Natural killer cell (primary cell): Measurements from ENCODE around the gene NFIC. TPM values are rescaled to one million over a fixed set of nuclear protein-coding genes. Genes with fewer than 3 reads are reported as not detected.
A peak's percentile ranks its signal among the peaks of the same experiment; 100 is the strongest.

ENCODE experiments used
- ATAC-seq, 3 donors: fragments of 150-1000 bp in 2 of 3; fragments of 200-7000 bp in 1 of 3; cut with Tn5 transposase; 1 replicate in 1 of 3; 2 replicates in 2 of 3; pipeline ENCODE4 v1.10.0; 2021; ENCODE audit warnings: mild to moderate bottlenecking in 2 of 3, moderate library complexity in 2 of 3
- DNase-seq, 2 donors: peaks; one replicate each; pipeline versions ENCODE4 v3.0.0 to v3.0.0-alpha.2; 2013 to 2021; ENCODE audit warnings: mixed read lengths in 1 of 2
- H3K27ac ChIP-seq: one replicate; pipeline ENCODE4 v1.5.1; 2013; ENCODE audit warnings: mild to moderate bottlenecking, low read length
- H3K27me3 ChIP-seq: one replicate; pipeline ENCODE4 v1.6.1; 2013; ENCODE audit warnings: low read length; ENCODE audit not compliant: control insufficient read depth, insufficient read depth
- H3K36me3 ChIP-seq: one replicate; pipeline ENCODE4 v1.6.1; 2013; ENCODE audit warnings: low read length; ENCODE audit not compliant: control insufficient read depth, insufficient read depth
- H3K4me1 ChIP-seq: one replicate; pipeline ENCODE4 v1.6.1; 2013; ENCODE audit warnings: low read length; ENCODE audit not compliant: control insufficient read depth, insufficient read depth
- H3K4me3 ChIP-seq: one replicate; pipeline ENCODE4 v1.5.1; 2013; ENCODE audit warnings: low read length
- H3K9me3 ChIP-seq: one replicate; pipeline ENCODE4 v1.6.1; 2013; ENCODE audit warnings: low read length; ENCODE audit not compliant: control insufficient read depth, insufficient read depth
- H3K27ac Mint-ChIP-seq, 2 donors: one replicate each; pipeline ENCODE4 v1.8.0; 2022; ENCODE audit warnings: mild to moderate bottlenecking in 2 of 2, mixed read lengths in 2 of 2, moderate library complexity in 1 of 2
- H3K27me3 Mint-ChIP-seq, 2 donors: one replicate each; pipeline ENCODE4 v1.8.0; 2022; ENCODE audit warnings: low read depth in 2 of 2, mixed read lengths in 2 of 2
- H3K36me3 Mint-ChIP-seq: one replicate; pipeline ENCODE4 v1.8.0; 2022; ENCODE audit warnings: mixed read lengths
- H3K4me1 Mint-ChIP-seq, 2 donors: one replicate each; pipeline ENCODE4 v1.8.0; 2022; ENCODE audit warnings: mixed read lengths in 2 of 2
- H3K4me3 Mint-ChIP-seq: one replicate; pipeline ENCODE4 v1.8.0; 2022; ENCODE audit warnings: mild to moderate bottlenecking, moderate library complexity, mixed read lengths
- H3K9me3 Mint-ChIP-seq, 2 donors: one replicate each; pipeline ENCODE4 v1.8.0; 2022; ENCODE audit warnings: mixed read lengths in 2 of 2
- WGBS: methylation state at CpG from one replicate; pipeline ENCODE4 v1.1.7; 2013; ENCODE audit warnings: missing lambda C conversion rate; ENCODE audit not compliant: insufficient coverage; 5-methylcytosine and 5-hydroxymethylcytosine counted together
- intact Hi-C: fragments of 100-400 bp; cut with micrococcal nuclease; formaldehyde crosslinking; loops from one replicate; pipeline ENCODE4 v1.14.2; 2022
- total RNA-seq, 4 donors: library from RNA; stranded (reverse); fragments of 120-200 nt in 1 of 4; gene quantifications; one replicate each; pipeline versions ENCODE4 v1.2.3 to v1.2.4, GENCODE V29; 2013 to 2022
- TF ChIP-seq, protein P1 (sequence below): fragments of 200-600 bp; IDR thresholded peaks from one replicate; pipeline ENCODE4 v1.8.0; 2022; ENCODE audit warnings: antibody characterized with exemption

Gene NFIC
- 10 to 100 TPM; 18.5 to 22.2 (median 20.6) TPM for total RNA-seq
- total RNA-seq (2013): 6.6 TPM

DNA sequence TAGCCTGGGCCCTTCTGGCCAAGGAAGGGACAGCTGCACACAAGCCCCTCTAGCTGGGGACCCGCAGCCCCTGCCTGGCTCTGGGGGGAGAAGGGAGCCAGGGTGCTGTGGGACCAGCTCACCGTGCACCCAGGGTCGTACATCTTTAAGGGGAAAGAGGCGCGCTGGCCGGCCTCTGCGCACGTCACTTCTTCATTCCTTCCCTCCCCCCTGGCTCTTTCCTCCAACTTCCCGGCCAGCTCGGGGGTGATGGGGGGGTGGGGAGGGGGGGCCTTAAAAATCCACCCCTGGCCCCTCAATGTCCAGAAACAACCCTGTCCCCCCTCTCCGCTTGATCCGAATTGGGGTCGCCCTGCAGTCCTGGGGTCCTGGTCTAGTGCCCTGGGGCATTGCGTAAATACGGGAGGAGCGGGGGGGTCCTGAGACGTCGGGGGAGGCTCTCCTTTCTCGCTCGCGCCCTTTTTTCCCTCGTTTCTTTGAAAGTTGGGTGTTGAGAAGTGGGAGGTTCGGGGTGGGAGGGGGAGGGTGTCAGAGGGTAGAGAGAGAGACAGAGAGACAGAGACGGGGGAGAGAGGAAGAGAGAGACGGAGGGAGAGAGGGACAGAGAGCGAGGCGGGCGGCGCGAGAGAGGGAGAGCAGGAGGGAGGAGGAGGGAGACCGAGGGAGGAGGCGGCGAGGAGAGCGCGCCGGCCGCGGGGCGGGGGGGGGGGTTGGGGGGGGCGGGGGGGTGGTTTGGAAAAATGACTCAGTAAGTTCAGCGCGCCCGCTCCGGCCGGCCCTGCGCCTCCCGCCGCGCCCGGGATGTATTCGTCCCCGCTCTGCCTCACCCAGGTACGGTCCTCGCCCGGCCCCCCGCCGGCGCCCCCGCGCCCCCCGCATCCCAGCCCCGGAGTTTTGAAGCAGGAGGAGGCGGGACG lies at the start of gene NFIC:
Gene NFIC, plus strand, starts transcription at position 748 of the 917 bp plus-strand sequence. Its CDS starts 54 bp downstream, at position 802.
- peaks cover 7% of the 10 kb centered on the region for H3K27me3 ChIP-seq
- no peaks in the 10 kb centered on the region for H3K36me3 ChIP-seq
- peak within 1 kb of the TSS; percentile 75 for H3K4me3 Mint-ChIP-seq
- 1% methylated on average over 42 of the region's 64 CpGs for WGBS
- H3K36me3 Mint-ChIP-seq: no peaks in the 10 kb centered on the region
- TF ChIP-seq, protein P1, sequence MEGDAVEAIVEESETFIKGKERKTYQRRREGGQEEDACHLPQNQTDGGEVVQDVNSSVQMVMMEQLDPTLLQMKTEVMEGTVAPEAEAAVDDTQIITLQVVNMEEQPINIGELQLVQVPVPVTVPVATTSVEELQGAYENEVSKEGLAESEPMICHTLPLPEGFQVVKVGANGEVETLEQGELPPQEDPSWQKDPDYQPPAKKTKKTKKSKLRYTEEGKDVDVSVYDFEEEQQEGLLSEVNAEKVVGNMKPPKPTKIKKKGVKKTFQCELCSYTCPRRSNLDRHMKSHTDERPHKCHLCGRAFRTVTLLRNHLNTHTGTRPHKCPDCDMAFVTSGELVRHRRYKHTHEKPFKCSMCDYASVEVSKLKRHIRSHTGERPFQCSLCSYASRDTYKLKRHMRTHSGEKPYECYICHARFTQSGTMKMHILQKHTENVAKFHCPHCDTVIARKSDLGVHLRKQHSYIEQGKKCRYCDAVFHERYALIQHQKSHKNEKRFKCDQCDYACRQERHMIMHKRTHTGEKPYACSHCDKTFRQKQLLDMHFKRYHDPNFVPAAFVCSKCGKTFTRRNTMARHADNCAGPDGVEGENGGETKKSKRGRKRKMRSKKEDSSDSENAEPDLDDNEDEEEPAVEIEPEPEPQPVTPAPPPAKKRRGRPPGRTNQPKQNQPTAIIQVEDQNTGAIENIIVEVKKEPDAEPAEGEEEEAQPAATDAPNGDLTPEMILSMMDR: no peak
- peak within 1 kb of the TSS in 1 of 2 donors; percentile 52 for H3K27ac Mint-ChIP-seq
- peaks cover 52% of the 10 kb centered on the region for H3K4me1 ChIP-seq
- H3K4me3 ChIP-seq: peak within 1 kb of the TSS; percentile 30
- peaks cover 13 to 56% of the 10 kb centered on the region in 2 donors for H3K4me1 Mint-ChIP-seq
- ATAC-seq (peak; percentile 44 to 62 (median 56)), DNase-seq (peak; percentile 27 to 59)
- peaks cover 0 to 24% of the 10 kb centered on the region in 2 donors for H3K27me3 Mint-ChIP-seq
- intact Hi-C loops: no loop called here
- H3K9me3 ChIP-seq: no peaks in the 10 kb centered on the region
- no peaks in the 10 kb centered on the region for H3K9me3 Mint-ChIP-seq
- no peak within 1 kb of the TSS for H3K27ac ChIP-seq

- no peaks in the 10 kb centered on the region for H3K36me3 Mint-ChIP-seq
- DNase-seq: no peak
- H3K4me3 Mint-ChIP-seq: no peak overlapping the region
- no peaks in the 10 kb centered on the region for H3K4me1 Mint-ChIP-seq
- peaks cover 11 to 19% of the 10 kb centered on the region in 2 donors for H3K27me3 Mint-ChIP-seq
- H3K9me3 Mint-ChIP-seq: no peaks in the 10 kb centered on the region
- TF ChIP-seq, protein P1: no peak
- no peak overlapping the region for H3K4me3 ChIP-seq
- intact Hi-C loops: no loop called here
- 87% methylated on average over 5 of the region's 5 CpGs for WGBS
- H3K27ac Mint-ChIP-seq: no peak overlapping the region
- no peaks in the 10 kb centered on the region for H3K9me3 ChIP-seq
- no peak for ATAC-seq
- no peaks in the 10 kb centered on the region for H3K36me3 ChIP-seq
- H3K27ac ChIP-seq: no peak overlapping the region
- no peaks in the 10 kb centered on the region for H3K27me3 ChIP-seq
- no peaks in the 10 kb centered on the region for H3K4me1 ChIP-seq
Observed at GRCh38 chr19:3316659-3317207, 49.6 kb upstream of the NFIC start.

GRCh38 chr19:3319643-3320353 lies 46.6 kb upstream of the NFIC start:
- Mint-ChIP-seq H3K36me3 (no peaks in the 10 kb centered on the region), H3K27me3 (peaks cover 13 to 26% of the 10 kb centered on the region in 2 donors), H3K4me3 (no peak overlapping the region), H3K9me3 (no peaks in the 10 kb centered on the region), H3K4me1 (no peaks in the 10 kb centered on the region), H3K27ac (no peak overlapping the region)
- Histone ChIP-seq H3K27ac (no peak overlapping the region), H3K27me3 (no peaks in the 10 kb centered on the region), H3K4me1 (no peaks in the 10 kb centered on the region), H3K9me3 (no peaks in the 10 kb centered on the region), H3K36me3 (no peaks in the 10 kb centered on the region), H3K4me3 (no peak overlapping the region)
- DNase-seq (no peak), ATAC-seq (no peak)
- TF ChIP-seq, protein P1: no peak
- intact Hi-C loops: no loop called here
- 70% methylated on average over 18 of the region's 18 CpGs for WGBS
